HL-60 (cell line): ENCODE data around the gene ARL4C.

Experiments used
- CTCF ChIP-seq: IDR thresholded peaks from one replicate; pipeline ENCODE4 v1.5.1; 2011; ENCODE audit warnings: low read length, control low read depth, inconsistent platforms; ENCODE audit not compliant: insufficient read depth
- POLR2AphosphoS5 ChIP-seq: IDR thresholded peaks from 2 replicates; pipeline ENCODE4 v1.6.1; 2012; ENCODE audit warnings: low read depth
- TF ChIP-seq, protein P1 (sequence below): IDR thresholded peaks from 2 replicates; pipeline ENCODE4 v1.6.1; 2012; ENCODE audit warnings: low read depth; ENCODE audit not compliant: insufficient replicate concordance

DNA sequence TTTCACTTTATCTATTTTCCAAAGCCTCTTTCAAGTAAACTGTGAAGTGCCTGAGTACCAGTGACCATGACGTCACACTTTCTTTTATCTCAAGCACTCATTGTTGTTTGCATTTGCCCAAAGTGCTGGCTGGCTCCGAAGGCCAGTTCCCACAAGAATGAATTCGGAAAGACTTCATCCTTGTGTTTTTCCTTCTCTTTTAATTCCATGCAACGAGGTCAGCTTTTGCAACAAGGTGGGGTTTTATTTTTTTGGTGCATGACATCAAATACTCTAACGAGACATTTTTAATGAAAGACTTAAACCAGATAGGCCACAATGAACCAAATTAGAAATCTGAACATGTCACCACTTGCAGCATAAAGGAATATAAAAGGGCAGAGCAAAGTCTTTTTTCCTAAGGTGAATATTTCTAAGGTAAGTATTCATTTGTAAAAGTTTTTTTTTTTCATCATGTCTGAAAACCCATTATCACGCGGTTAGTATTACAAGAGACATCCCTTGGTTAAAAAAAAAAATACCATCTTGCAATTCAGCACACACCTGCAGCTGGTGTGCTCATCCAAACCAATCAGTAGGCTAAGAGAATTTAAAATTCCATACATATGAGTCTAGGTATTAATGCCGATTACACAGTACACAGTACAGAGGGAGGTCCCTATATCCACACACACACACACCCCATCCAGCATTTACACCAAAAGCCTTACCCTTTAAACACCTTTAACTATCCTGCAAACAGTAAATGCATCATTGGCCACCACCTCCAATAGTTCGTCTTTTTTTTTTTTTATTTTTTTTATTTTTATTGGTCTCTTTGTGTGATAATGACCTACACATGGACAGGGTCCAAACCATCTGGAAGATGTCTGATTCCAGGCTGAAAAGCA is 2.3 kb downstream of the ARL4C start:
- TF ChIP-seq CTCF (no peak), POLR2AphosphoS5 (no peak)
- TF ChIP-seq, protein P1, sequence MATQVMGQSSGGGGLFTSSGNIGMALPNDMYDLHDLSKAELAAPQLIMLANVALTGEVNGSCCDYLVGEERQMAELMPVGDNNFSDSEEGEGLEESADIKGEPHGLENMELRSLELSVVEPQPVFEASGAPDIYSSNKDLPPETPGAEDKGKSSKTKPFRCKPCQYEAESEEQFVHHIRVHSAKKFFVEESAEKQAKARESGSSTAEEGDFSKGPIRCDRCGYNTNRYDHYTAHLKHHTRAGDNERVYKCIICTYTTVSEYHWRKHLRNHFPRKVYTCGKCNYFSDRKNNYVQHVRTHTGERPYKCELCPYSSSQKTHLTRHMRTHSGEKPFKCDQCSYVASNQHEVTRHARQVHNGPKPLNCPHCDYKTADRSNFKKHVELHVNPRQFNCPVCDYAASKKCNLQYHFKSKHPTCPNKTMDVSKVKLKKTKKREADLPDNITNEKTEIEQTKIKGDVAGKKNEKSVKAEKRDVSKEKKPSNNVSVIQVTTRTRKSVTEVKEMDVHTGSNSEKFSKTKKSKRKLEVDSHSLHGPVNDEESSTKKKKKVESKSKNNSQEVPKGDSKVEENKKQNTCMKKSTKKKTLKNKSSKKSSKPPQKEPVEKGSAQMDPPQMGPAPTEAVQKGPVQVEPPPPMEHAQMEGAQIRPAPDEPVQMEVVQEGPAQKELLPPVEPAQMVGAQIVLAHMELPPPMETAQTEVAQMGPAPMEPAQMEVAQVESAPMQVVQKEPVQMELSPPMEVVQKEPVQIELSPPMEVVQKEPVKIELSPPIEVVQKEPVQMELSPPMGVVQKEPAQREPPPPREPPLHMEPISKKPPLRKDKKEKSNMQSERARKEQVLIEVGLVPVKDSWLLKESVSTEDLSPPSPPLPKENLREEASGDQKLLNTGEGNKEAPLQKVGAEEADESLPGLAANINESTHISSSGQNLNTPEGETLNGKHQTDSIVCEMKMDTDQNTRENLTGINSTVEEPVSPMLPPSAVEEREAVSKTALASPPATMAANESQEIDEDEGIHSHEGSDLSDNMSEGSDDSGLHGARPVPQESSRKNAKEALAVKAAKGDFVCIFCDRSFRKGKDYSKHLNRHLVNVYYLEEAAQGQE = no peak
